Measurements from ENCODE around the gene DCAF4L1.

DCAF4L1 gene

DNA sequence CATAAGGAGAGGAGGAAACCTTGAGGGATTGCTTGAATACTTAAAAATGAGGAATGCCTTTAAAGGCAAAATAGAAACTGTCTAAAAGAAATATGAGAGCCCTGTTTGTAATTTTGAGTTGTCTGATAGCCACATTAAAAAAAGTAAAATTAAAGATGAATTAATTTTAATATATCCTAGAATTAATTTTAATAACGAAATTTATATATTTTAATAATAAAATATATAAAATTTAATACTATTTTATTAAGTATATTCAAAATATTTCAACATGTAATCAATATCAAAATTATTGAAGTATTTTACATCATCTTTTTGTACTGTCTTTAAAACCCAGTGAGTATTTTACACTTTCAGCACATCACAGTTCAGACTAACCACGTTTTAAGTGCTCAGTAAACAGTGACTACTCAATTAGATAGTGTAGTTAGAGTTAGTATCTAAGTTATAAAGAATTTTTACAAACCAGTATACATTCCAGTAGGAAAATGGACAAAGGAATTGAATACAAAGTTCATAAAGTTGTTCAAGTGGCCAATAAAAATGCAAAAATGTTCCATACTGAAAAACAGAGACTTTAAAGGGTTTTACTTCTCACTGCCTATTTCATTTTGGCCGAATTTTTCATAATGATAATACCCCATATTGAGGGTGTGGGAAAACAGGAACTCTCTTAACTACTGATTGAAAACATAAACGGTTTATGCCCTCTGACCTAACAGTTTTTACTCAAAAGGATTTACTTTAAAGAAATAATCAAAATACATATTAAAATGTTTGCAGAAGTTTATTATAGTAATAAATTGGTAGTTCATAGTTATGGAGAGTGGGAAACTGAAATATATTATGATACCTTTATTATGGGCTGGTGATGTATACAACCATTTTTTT lies 11.7 kb downstream of the DCAF4L1 start:
- Histone ChIP-seq H2AFZ (ENCODE audit: low read length) (no peak overlapping the region), H2BK15ac (ENCODE audit: low read length) (no peak overlapping the region), H2AK5ac (ENCODE audit: low read depth, low read length) (no peak overlapping the region), H3K36me3 (replicated peaks in 1 of 2; ENCODE audit: control insufficient read depth in 2 of 2, insufficient read depth in 2 of 2, low read length in 2 of 2) (peaks cover 0 to 10% of the 10 kb centered on the region in 2 donors), H3K27ac (replicated peaks; ENCODE audit: low read length) (no peak overlapping the region), H3K9ac (ENCODE audit: low read depth, low read length, poor library complexity) (no peak overlapping the region), H3K4me2 (ENCODE audit: insufficient read depth, low read length, poor library complexity, severe bottlenecking) (no peak overlapping the region), H3K23ac (ENCODE audit: low read depth, low read length, poor library complexity) (no peak overlapping the region), H3K14ac (ENCODE audit: low read length) (no peak overlapping the region), H4K91ac (ENCODE audit: low read depth, low read length, poor library complexity) (no peak overlapping the region), H3K9me3 (replicated peaks in 1 of 2; ENCODE audit: control insufficient read depth in 2 of 2, insufficient read depth in 1 of 2, low read depth in 1 of 2, low read length in 2 of 2) (no peaks in the 10 kb centered on the region), H4K8ac (ENCODE audit: low read depth, low read length) (no peak overlapping the region), H3K27me3 (ENCODE audit: control insufficient read depth in 3 of 3, insufficient read depth in 3 of 3, low read depth in 1 of 3, low read length in 3 of 3) (no peaks in the 10 kb centered on the region), H3K4me3 (ENCODE audit: low read length in 2 of 2) (no peak overlapping the region), H3K18ac (ENCODE audit: low read length) (no peak overlapping the region), H2BK5ac (ENCODE audit: low read length) (no peak overlapping the region), H3K4ac (ENCODE audit: low read length) (no peak overlapping the region), H2BK120ac (ENCODE audit: low read depth, low read length) (no peak overlapping the region), H3K79me1 (ENCODE audit: low read depth, low read length) (peaks cover 11% of the 10 kb centered on the region), H2BK12ac (ENCODE audit: low read length) (no peak overlapping the region), H3K4me1 (ENCODE audit: control insufficient read depth in 2 of 2, insufficient read depth in 1 of 2, low read depth in 1 of 2, low read length in 2 of 2) (peaks cover 3 to 10% of the 10 kb centered on the region in 2 donors)
- no CpG with 5 or more reads among the region's 4 CpGs for WGBS, 2 donors (ENCODE audit: extremely low coverage in 2 of 2, insufficient read length in 2 of 2, insufficient replicate concordance in 1 of 2)
- no peak for DNase-seq (ENCODE audit: low spot score)

DNA sequence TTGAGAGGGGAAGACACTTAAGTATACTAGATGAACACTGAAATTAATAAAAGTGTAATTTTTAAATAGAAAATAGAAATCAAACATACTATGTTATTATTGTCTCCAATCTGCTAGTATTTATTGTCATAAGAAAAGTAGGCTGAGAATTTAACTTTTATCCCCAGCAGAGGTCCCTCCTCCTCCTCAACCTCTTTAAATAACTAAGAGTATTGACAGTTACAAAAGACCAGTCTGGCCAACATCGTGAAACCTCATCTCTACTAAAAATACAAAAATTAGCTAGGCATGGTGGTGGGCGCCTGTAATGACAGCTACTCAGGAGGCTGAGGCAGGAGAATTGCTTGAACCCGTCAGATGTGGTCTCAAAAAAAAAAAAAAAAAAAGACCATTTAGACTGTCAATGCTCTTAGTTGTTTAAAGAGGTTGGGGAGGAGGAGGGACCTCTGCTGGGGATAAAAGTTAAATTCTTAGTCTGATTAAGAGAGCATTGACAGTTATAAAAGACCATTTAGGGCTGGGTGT lies 13.0 kb downstream of the DCAF4L1 start:
- Histone ChIP-seq H2BK15ac (ENCODE audit: low read length) (no peak overlapping the region), H3K4me3 (ENCODE audit: low read length in 2 of 2) (no peak overlapping the region), H3K9me3 (replicated peaks in 1 of 2; ENCODE audit: control insufficient read depth in 2 of 2, insufficient read depth in 1 of 2, low read depth in 1 of 2, low read length in 2 of 2) (no peaks in the 10 kb centered on the region), H2BK12ac (ENCODE audit: low read length) (no peak overlapping the region), H4K8ac (ENCODE audit: low read depth, low read length) (no peak overlapping the region), H2BK120ac (ENCODE audit: low read depth, low read length) (no peak overlapping the region), H3K14ac (ENCODE audit: low read length) (no peak overlapping the region), H3K23ac (ENCODE audit: low read depth, low read length, poor library complexity) (no peak overlapping the region), H3K4me2 (ENCODE audit: insufficient read depth, low read length, poor library complexity, severe bottlenecking) (no peak overlapping the region), H3K18ac (ENCODE audit: low read length) (no peak overlapping the region), H3K4ac (ENCODE audit: low read length) (no peak overlapping the region), H2AFZ (ENCODE audit: low read length) (no peak overlapping the region), H3K9ac (ENCODE audit: low read depth, low read length, poor library complexity) (no peak overlapping the region), H2BK5ac (ENCODE audit: low read length) (no peak overlapping the region), H3K36me3 (replicated peaks in 1 of 2; ENCODE audit: control insufficient read depth in 2 of 2, insufficient read depth in 2 of 2, low read length in 2 of 2) (peaks cover 0 to 20% of the 10 kb centered on the region in 2 donors), H4K91ac (ENCODE audit: low read depth, low read length, poor library complexity) (no peak overlapping the region), H3K27me3 (ENCODE audit: control insufficient read depth in 3 of 3, insufficient read depth in 3 of 3, low read depth in 1 of 3, low read length in 3 of 3) (no peaks in the 10 kb centered on the region), H3K27ac (replicated peaks; ENCODE audit: low read length) (no peak overlapping the region), H3K4me1 (ENCODE audit: control insufficient read depth in 2 of 2, insufficient read depth in 1 of 2, low read depth in 1 of 2, low read length in 2 of 2) (peaks cover 3 to 10% of the 10 kb centered on the region in 2 donors), H2AK5ac (ENCODE audit: low read depth, low read length) (no peak overlapping the region), H3K79me1 (ENCODE audit: low read depth, low read length) (peaks cover 11% of the 10 kb centered on the region)
- no CpG with 5 or more reads among the region's 3 CpGs for WGBS, 2 donors (ENCODE audit: extremely low coverage in 2 of 2, insufficient read length in 2 of 2, insufficient replicate concordance in 1 of 2)
- DNase-seq (ENCODE audit: low spot score) = no peak

DNA sequence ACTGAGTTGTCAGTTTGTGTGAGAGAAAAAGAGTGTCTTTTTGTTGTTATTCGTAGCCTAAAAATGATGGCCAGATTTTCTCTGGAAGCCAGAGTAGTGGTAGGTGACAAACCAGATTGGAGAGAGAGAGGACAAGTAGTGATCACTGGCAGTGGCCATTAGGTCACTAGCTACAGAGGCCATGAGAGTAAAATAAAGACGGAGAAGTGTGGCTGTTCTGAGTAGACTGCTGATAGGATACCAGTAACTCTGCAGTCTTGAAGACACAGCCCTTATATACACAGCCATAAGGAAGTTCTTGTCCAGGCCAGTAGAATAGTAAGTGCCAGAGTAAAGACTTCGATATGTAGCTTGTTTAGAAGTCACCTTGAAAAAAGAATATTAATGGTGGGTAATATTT lies 16.5 kb downstream of the DCAF4L1 start:
- H3K27me3 ChIP-seq (ENCODE audit: control insufficient read depth in 3 of 3, insufficient read depth in 3 of 3, low read depth in 1 of 3, low read length in 3 of 3) = no peaks in the 10 kb centered on the region
- no peak overlapping the region for H2AK5ac ChIP-seq (ENCODE audit: low read depth, low read length)
- no peak overlapping the region for H4K8ac ChIP-seq (ENCODE audit: low read depth, low read length)
- H3K36me3 ChIP-seq (replicated peaks in 1 of 2; ENCODE audit: control insufficient read depth in 2 of 2, insufficient read depth in 2 of 2, low read length in 2 of 2) = peaks cover 0 to 37% of the 10 kb centered on the region in 2 donors
- no peak overlapping the region for H3K14ac ChIP-seq (ENCODE audit: low read length)
- H4K91ac ChIP-seq (ENCODE audit: low read depth, low read length, poor library complexity) = no peak overlapping the region
- no peak overlapping the region for H3K18ac ChIP-seq (ENCODE audit: low read length)
- H2BK5ac ChIP-seq (ENCODE audit: low read length) = no peak overlapping the region
- no peak overlapping the region for H3K4ac ChIP-seq (ENCODE audit: low read length)
- no peak overlapping the region for H2BK15ac ChIP-seq (ENCODE audit: low read length)
- H3K23ac ChIP-seq (ENCODE audit: low read depth, low read length, poor library complexity) = no peak overlapping the region
- DNase-seq (ENCODE audit: low spot score) = no peak
- peaks cover 3% of the 10 kb centered on the region for H3K79me1 ChIP-seq (ENCODE audit: low read depth, low read length)
- no peaks in the 10 kb centered on the region for H3K9me3 ChIP-seq (replicated peaks in 1 of 2; ENCODE audit: control insufficient read depth in 2 of 2, insufficient read depth in 1 of 2, low read depth in 1 of 2, low read length in 2 of 2)
- H3K4me2 ChIP-seq (ENCODE audit: insufficient read depth, low read length, poor library complexity, severe bottlenecking) = no peak overlapping the region
- H2BK120ac ChIP-seq (ENCODE audit: low read depth, low read length) = no peak overlapping the region
- H3K4me3 ChIP-seq (ENCODE audit: low read length in 2 of 2) = no peak overlapping the region
- no peak overlapping the region for H2AFZ ChIP-seq (ENCODE audit: low read length)
- H2BK12ac ChIP-seq (ENCODE audit: low read length) = no peak overlapping the region
- H3K27ac ChIP-seq (replicated peaks; ENCODE audit: low read length) = no peak overlapping the region
- H3K4me1 ChIP-seq (ENCODE audit: control insufficient read depth in 2 of 2, insufficient read depth in 1 of 2, low read depth in 1 of 2, low read length in 2 of 2) = no peaks in the 10 kb centered on the region
- no CpG with 5 or more reads among the region's 3 CpGs for WGBS, 2 donors (ENCODE audit: extremely low coverage in 2 of 2, insufficient read length in 2 of 2, insufficient replicate concordance in 1 of 2)
- H3K9ac ChIP-seq (ENCODE audit: low read depth, low read length, poor library complexity) = no peak overlapping the region

DNA sequence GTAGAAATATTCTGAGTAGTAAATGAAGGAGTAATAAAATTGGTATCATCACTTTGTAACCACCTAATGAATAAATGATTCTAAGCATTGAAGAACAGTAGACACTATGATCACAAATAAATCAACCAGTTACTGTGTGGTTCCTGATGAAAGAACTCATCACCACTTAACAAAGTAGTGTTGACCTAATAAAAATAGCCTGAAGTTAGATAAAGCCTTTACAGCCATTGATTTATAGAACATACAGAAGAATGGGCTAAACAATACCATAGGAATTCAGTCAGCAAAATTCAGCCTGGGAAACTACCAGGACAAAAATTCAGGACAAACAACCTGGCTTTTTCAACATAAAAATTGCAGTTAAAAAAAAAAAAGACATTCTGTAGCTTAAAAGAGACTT lies 17.8 kb downstream of the DCAF4L1 start:
- H2BK15ac ChIP-seq (ENCODE audit: low read length) = no peak overlapping the region
- H3K4me2 ChIP-seq (ENCODE audit: insufficient read depth, low read length, poor library complexity, severe bottlenecking) = no peak overlapping the region
- H4K91ac ChIP-seq (ENCODE audit: low read depth, low read length, poor library complexity) = no peak overlapping the region
- H3K23ac ChIP-seq (ENCODE audit: low read depth, low read length, poor library complexity) = no peak overlapping the region
- H3K18ac ChIP-seq (ENCODE audit: low read length) = no peak overlapping the region
- H3K36me3 ChIP-seq (replicated peaks in 1 of 2; ENCODE audit: control insufficient read depth in 2 of 2, insufficient read depth in 2 of 2, low read length in 2 of 2) = peaks cover 0 to 50% of the 10 kb centered on the region in 2 donors
- no peak overlapping the region for H2BK5ac ChIP-seq (ENCODE audit: low read length)
- H3K14ac ChIP-seq (ENCODE audit: low read length) = no peak overlapping the region
- no peaks in the 10 kb centered on the region for H3K9me3 ChIP-seq (replicated peaks in 1 of 2; ENCODE audit: control insufficient read depth in 2 of 2, insufficient read depth in 1 of 2, low read depth in 1 of 2, low read length in 2 of 2)
- no peak overlapping the region for H2AK5ac ChIP-seq (ENCODE audit: low read depth, low read length)
- H3K79me1 ChIP-seq (ENCODE audit: low read depth, low read length) = peaks cover 3% of the 10 kb centered on the region
- H3K4me3 ChIP-seq (ENCODE audit: low read length in 2 of 2) = no peak overlapping the region
- H3K27ac ChIP-seq (replicated peaks; ENCODE audit: low read length) = no peak overlapping the region
- no peak overlapping the region for H2BK120ac ChIP-seq (ENCODE audit: low read depth, low read length)
- DNase-seq (ENCODE audit: low spot score) = no peak
- H3K4ac ChIP-seq (ENCODE audit: low read length) = no peak overlapping the region
- no peak overlapping the region for H3K9ac ChIP-seq (ENCODE audit: low read depth, low read length, poor library complexity)
- no peak overlapping the region for H4K8ac ChIP-seq (ENCODE audit: low read depth, low read length)
- no peak overlapping the region for H2AFZ ChIP-seq (ENCODE audit: low read length)
- H3K27me3 ChIP-seq (ENCODE audit: control insufficient read depth in 3 of 3, insufficient read depth in 3 of 3, low read depth in 1 of 3, low read length in 3 of 3) = no peaks in the 10 kb centered on the region
- no peak overlapping the region for H2BK12ac ChIP-seq (ENCODE audit: low read length)
- no peaks in the 10 kb centered on the region for H3K4me1 ChIP-seq (ENCODE audit: control insufficient read depth in 2 of 2, insufficient read depth in 1 of 2, low read depth in 1 of 2, low read length in 2 of 2)
